COLO668 (cell line): ENCODE measurements around the gene XPO6.
"Not testable (repeated sequence)": the region's sequence is repeated elsewhere in the genome, so short reads cannot be mapped to it uniquely, and the experiment has no call there.

ENCODE experiments used
- DNase-seq: peaks from one replicate; lab custom pipeline; 2025; ENCODE audit not compliant: unreplicated experiment; lab: John Stamatoyannopoulos, UW

The XPO6 gene, protein sequence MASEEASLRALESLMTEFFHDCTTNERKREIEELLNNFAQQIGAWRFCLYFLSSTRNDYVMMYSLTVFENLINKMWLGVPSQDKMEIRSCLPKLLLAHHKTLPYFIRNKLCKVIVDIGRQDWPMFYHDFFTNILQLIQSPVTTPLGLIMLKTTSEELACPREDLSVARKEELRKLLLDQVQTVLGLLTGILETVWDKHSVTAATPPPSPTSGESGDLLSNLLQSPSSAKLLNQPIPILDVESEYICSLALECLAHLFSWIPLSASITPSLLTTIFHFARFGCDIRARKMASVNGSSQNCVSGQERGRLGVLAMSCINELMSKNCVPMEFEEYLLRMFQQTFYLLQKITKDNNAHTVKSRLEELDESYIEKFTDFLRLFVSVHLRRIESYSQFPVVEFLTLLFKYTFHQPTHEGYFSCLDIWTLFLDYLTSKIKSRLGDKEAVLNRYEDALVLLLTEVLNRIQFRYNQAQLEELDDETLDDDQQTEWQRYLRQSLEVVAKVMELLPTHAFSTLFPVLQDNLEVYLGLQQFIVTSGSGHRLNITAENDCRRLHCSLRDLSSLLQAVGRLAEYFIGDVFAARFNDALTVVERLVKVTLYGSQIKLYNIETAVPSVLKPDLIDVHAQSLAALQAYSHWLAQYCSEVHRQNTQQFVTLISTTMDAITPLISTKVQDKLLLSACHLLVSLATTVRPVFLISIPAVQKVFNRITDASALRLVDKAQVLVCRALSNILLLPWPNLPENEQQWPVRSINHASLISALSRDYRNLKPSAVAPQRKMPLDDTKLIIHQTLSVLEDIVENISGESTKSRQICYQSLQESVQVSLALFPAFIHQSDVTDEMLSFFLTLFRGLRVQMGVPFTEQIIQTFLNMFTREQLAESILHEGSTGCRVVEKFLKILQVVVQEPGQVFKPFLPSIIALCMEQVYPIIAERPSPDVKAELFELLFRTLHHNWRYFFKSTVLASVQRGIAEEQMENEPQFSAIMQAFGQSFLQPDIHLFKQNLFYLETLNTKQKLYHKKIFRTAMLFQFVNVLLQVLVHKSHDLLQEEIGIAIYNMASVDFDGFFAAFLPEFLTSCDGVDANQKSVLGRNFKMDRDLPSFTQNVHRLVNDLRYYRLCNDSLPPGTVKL

GRCh38 chr16:28211758-28212531, at the start of gene XPO6:
Gene XPO6, minus strand, starts transcription at chr16:28211965. Its CDS starts 597 bp downstream, at chr16:28211368.
- DNase-seq, result peak; percentile 96

GRCh38 chr16:28260193-28260592, 48.4 kb upstream of the XPO6 start:
- DNase-seq, result no peak

DNA sequence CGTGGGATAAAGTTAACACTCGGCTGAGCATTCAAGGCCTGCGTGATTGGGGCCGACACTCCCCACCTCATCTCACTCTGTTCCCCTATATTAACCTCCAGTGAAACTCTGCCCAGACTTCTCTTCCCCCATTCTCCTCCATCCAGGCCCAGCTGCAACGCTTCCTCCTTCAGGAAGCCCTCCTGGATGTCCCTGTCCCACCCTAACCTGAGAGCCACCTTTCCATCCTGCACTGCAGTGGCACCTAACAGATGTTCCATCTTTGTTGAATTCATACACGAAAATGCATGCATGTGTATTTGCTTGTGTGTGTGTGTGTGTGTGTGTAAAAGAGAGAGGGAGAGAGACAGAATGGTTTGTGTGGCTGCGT, 48.0 kb upstream of the XPO6 start:
- DNase-seq, result no peak

- DNase-seq, result no peak
These were observed 47.5 kb upstream of the XPO6 start for GRCh38 chr16:28259091-28259780.

GRCh38 chr16:28258567-28258966, 46.8 kb upstream of the XPO6 start:
- no peak for DNase-seq

DNA sequence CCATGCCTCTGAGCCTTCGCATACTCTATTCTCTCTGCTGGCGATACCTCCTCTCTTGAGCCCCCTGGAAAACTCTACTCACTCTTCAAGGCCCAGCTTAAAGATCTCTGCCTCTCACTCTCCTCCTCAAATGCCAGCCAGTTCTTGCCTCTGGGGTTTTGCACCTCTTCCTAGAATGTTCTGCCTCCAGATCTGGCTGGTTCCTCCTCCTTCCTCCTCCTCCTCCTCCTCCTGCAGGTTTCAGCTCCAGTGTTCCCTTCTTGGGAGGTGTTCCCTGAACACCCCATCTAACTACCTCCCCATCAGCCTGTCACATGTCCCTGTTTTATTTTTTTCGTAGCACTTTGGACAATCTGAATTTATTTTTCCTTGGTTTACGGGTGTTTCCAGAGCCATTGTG, 45.5 kb upstream of the XPO6 start:
- DNase-seq, result no peak

- DNase-seq, result no peak
These were observed 44.1 kb upstream of the XPO6 start for GRCh38 chr16:28255838-28256237.

GRCh38 chr16:28254158-28254557, 42.4 kb upstream of the XPO6 start:
- no peak for DNase-seq

DNA sequence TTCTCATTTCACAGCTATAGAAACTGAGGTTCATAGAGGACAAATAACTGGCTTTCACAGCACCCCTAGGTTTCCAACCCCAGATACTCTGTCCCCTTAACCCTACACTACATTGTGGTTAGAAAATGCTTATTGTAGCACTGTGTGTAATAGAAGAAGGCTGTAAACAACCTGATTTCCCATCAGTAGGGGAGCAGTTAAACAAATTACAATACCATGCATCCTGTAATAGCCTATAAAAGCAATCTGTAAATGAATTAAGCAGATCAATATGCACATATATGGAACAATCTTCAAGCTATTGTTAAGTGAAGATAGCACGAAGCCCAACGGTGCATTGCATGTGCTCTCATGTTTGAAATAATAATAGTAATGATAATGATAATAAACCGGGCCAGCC, 39.2 kb upstream of the XPO6 start:
- DNase-seq, result no peak

- not testable (repeated sequence) for DNase-seq
These were observed 37.7 kb upstream of the XPO6 start for GRCh38 chr16:28249483-28249882.

- DNase-seq, result no peak
These were observed 30.2 kb upstream of the XPO6 start for GRCh38 chr16:28241924-28242323.

DNA sequence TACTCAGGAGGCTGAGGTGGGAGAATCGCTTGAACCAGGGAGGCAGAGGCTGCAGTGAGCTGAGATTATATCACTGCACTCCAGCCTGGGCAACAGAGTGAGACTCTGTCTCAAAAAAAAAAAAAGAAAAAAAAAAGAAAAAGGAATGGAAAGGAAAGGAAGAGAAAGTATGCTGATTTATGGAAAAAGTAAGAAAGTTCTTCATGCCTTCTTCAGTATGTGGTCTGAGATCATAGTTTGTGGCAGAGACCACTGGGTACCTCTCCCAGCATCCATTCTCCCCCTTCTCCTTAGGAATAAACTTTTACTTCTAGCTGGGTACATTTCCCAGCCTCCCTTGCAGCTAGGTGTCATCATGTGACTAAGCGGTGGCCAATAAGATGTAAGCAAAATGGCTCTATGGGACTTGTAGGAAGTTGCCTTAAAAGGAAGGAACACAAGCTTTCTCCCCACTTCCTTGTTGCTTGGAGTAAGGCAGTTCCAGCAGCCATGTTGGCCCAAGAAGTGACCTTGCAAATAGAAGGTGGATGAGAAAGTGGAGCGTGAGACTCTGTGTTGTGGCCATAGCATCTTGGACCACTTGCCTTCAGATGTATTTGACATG, 26.1 kb upstream of the XPO6 start:
- no peak for DNase-seq

- DNase-seq, result no peak
These were observed 20.0 kb upstream of the XPO6 start for GRCh38 chr16:28231763-28232162.

- DNase-seq, result not testable (repeated sequence)
These were observed 12.1 kb upstream of the XPO6 start for GRCh38 chr16:28223909-28224308.

DNA sequence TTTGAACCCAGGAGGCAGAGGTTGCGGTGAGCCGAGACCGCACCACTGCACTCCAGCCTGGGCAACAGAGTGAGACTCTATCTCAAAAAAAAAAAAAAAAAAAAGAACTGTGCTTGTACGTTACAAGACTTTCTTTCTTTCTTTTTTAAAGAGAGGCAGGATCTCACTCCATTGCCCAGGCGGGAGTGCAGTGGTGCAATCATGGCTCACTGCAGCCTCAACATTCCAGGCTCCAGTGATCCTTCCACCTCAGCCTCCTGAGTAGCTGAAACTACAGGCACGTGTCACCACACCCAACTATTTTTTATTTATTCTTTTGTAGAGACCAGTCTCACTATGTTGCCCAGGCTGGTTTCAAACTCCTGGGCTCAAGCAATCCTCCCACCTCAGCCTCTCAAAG, 8.0 kb upstream of the XPO6 start:
- not testable (repeated sequence) for DNase-seq

DNA sequence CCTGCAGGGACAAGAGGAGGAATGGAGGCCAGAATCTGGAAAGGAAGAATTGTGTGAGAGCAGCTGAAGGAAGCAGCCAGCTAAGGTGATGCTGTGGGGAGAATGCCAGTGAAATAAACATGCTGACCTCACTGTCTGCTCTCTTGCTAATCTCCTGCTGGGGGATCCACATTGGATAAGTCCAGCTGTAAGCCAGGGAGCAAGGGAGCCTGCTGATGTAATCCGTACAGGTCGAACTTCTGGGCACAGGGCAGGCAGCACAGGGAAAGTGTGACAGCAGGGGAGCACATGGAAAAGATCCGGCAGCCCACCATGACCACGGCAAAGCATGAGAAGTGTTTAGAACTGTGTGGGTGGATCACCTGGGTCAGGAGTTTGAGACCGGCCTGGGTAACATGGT, 7.5 kb upstream of the XPO6 start:
- no peak for DNase-seq

- DNase-seq, result no peak
These were observed 6.3 kb upstream of the XPO6 start for GRCh38 chr16:28218109-28218508.

DNA sequence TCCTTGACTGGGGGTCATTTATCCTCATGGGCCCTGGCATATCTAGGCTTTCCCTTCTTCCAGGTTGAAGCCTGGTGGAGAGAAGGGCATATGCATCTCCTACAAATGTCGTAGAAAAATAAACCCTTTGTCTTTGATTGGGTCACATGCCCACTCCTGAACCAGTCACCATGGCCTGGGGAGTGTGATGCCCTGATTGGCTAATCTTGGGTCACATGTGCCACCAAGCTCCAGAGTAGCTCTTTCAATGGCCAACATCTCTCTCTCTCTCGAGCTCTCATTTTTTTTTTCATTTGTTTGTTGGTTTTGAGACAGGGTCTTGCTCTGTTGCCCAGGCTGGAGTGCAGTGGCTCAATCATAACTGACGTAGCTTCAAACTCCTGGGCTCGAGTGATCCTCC, 5.6 kb upstream of the XPO6 start:
- no peak for DNase-seq

- DNase-seq, result no peak
These were observed 1.6 kb upstream of the XPO6 start for GRCh38 chr16:28213396-28213795.

DNA sequence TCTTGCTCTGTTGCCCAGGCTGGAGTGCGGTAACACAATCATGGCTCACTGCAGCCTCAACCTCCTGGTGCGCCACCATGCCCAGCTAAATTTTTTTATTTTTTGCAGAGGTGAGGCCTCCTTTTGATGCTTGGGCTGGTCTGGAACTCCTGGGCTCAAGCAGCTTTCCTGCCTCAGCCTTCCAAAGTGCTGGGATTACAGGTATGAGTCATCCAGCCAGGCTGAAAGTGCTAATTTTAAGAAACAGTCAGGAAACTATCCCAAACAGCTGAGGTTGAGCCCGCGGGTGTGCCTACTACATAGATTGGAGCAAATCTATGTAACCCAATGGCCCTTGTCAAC, 738 bp upstream of the XPO6 start:
- no peak for DNase-seq
